DMS 273 treated with DMSO at 0.1 percent for 48 hours (cell line): ENCODE measurements around the gene GIPC1.

Experiments
- DNase-seq: peaks from one replicate; lab custom pipeline; 2025; lab: John Stamatoyannopoulos, UW

Gene GIPC1

GRCh38 chr19:14494411-14494810 lies 1.5 kb downstream of the GIPC1 start:
- no peak for DNase-seq

- DNase-seq = no peak
Measured at GRCh38 chr19:14492756-14493337, 3.1 kb downstream of the GIPC1 start.

DNA sequence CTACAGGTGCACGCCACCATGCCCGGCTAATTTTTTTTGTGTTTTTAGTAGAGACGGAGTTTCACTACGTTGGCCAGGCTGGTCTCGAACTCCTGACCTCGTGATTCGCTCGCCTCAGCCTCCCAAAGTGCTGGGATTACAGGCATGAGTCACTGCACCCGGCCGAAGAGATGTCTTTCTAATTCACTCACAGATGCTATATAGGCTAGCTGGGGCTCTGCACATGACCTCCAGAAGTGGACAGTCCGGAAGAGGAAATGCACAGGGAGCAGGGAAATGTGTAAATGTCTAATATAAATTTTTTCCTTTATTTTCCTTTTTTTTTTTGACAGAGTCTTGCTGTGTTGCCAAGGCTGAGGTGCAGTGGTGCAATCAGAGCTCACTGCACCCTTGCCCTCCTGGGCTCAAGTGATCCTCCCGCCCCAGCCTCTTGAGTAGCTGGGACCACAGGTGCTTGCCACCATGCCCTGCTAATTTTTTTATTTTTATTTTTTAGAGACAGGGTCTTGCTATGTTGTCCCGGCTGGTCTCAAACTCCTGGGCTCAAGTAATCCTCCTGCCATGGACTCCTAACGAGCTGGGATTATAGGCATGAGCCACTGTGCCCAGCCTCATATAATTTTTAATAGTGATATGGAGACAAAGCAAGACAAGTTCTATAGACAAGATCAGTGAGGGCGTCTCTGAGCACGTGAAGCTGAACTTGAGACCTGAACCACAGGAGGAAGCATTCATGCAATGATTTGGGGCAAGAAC lies 8.4 kb downstream of the GIPC1 start:
- no peak for DNase-seq

DNA sequence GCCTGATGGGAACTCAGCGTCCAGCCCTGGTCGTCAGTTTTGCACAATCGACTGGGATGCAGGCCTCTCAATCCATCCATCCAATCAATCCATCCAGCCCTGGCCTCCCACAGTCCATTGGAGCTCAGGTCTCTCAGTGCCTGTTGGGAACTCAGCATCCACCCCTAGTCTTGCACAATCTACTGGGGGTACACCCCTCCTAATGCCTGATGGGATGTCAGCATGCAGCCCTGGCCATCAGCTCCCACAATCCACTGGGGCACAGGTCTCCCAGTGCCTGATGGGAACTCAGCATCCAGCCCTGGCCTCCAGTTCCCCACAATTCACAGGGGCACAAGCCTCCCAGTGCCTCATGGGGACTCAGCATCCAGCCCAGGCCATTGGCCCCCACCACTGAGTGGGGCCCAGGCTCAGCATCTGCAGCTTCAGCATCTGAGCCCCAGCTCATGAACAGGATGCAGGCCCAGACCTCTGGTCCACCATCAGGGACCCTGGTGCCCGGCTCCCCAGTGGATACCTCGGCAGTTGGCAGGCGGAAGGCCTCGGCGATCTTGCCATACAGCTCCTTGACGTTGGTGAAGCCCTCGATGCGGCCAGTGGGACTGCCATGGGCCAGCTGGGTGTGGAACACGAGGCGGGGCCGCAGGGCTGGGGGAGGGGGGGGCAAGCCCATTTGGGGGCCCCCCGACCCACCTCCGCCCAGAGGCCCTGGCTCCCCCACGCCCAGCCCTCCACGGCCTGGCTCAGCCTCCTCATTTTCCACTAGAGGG lies 13.6 kb downstream of the GIPC1 start:
- no peak for DNase-seq

GRCh38 chr19:14480700-14481079 lies 15.2 kb downstream of the GIPC1 start:
- no peak for DNase-seq

- DNase-seq = no peak
Measured at GRCh38 chr19:14479975-14480699, 15.8 kb downstream of the GIPC1 start.

DNA sequence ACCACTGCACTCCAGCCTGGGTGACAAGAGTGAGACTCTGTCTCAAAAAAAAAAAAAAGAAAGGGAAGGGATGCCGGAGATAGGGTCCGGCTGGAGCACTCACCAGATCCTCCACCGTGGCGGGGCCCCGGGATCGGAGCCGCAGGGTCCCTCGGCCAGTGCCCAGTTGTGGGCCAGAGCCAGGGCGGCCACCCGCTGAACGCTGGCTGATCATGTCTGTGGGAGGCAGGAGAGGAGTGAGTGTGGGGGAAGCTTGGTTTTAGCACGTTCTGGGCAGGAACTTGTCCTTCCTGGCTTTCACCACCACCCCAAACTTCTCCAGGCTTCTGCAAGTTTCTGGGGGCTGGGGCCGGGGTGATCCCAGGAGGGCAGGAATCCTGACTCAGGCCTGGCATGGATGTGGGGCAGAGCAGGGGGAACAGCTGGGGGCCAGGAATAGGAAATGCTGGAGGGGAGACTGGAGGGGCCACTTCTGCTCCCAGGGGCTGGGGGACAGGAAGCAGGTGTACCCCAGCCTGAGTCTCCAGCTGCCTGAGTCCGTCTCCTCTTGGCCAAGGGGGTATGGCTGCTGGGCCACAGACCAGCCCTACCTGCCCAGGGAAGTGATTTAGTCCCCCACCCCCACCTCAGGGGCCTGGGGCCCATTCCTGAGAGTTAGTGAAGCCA lies 16.5 kb downstream of the GIPC1 start:
- no peak for DNase-seq

- DNase-seq = no peak
Measured at GRCh38 chr19:14478113-14478545, 17.8 kb downstream of the GIPC1 start.

GRCh38 chr19:14477418-14478112 lies 18.4 kb downstream of the GIPC1 start:
- DNase-seq = no peak

DNA sequence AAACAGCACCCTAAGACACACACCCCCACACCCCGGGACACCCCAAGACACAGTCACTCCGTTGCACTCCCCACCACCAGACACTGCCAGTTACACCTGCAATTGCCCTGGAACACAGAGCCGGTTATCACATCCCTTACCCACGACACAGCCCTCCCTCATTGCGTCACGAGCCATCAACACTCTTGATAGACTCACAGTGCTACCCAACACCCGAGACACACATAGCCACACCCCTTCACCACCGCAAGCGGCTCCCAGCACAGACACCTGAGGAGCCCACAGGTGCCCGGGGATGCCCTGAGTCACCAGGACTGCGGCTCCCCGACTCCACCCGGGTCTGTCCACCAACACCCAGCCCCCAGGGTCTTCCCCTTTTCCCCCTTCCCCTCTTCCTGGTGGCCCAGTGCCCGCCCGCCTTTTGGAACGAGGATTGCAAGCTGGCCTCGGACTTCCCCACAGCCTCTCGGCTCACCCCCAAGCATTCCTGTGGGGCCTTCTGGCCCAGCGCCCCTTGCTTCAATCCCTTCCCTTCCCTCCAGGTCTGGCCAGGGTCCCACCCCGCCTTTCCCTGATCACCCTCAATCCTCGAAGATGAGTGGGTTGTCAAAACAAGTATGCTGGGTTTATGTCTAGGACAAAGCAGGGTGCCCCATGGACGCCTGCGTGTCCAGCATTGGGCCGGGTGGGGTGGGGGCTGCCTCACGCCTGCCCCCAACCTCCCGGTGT lies 19.1 kb downstream of the GIPC1 start:
- no peak for DNase-seq

DNA sequence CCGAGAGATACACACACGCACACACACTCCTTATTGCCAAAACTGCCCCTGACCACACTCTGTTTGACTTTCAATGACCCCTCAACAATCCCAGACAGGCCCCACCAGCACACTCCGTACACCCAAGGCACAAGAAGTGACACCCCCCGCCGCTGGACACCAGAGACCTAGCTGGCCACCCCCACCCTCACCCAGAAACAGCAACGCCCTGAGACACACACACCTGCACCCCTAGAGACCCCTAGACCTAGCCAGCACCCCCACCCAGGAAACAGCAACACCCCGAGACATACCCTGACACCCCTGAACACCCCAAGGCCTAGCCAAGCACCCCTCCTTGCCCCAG lies 19.6 kb downstream of the GIPC1 start:
- DNase-seq = no peak

DNA sequence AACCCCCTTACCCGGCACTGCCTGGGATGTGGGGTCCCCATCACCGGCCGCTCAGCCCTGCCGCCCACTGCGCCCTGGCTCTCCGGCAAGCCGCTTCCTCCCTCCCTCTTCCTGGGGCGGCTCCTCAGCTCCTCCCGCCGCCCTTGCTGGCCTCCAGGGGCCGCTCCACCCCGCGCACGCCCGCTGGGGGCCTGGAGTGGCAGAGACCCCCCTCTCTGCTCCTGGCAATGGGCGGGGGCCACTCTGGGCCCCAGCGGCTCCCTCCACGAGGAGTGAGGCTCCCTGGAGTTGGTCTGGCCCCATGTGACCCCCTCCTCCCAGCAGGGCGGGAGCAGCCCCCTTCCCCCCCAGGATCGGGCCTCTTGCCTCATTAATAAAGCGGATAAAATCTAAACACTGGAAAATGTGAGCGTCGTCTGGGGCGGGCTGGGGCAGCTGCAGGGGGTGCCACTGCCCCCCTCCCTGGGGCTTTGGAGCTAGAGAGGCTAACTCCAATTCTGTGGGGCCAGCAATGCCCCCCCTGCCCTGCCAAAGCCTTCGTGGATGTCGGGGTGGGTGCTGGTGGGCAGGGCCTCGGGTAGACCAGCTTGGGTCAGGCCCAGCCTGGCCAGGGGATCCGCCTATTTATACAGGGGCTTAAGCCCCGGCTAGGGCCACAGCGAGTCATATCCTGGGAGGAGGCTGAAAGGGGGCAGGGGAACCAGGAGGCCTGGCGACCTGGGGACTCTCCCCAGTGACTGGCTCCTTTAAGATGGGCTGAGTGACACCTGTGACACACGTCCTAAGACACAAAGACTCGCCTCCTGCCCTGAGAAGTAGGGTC lies 20.5 kb downstream of the GIPC1 start, which contains the start of gene PTGER1:
TSS of gene PTGER1 (minus strand) at position 104 of the 823 bp plus-strand sequence. CDS start 1,034 bp downstream, outside the sequence.
- DNase-seq = no peak

DNA sequence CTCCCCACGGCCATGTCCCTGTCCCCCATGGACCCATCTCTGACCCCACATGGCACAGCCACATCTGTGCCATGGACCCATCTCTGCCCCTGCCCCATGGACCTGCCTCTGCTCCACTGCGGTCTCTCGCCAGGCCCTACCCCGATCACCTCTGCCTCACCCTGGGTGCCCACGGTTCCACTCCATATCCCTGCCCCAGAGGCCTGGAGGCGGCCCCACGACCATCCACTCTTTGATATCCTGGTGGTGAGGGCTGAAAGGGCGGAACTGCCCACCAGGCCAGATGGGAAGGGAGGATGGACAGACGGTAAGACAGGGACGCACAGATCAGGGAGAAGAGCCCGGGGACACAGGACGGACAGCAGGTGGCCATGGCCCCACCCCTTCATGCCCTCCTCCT lies 21.1 kb downstream of the GIPC1 start:
- DNase-seq = no peak

- DNase-seq = no peak
Measured at GRCh38 chr19:14473978-14474578, 21.8 kb downstream of the GIPC1 start.

GRCh38 chr19:14473073-14473977 lies 22.6 kb downstream of the GIPC1 start:
- DNase-seq = no peak

DNA sequence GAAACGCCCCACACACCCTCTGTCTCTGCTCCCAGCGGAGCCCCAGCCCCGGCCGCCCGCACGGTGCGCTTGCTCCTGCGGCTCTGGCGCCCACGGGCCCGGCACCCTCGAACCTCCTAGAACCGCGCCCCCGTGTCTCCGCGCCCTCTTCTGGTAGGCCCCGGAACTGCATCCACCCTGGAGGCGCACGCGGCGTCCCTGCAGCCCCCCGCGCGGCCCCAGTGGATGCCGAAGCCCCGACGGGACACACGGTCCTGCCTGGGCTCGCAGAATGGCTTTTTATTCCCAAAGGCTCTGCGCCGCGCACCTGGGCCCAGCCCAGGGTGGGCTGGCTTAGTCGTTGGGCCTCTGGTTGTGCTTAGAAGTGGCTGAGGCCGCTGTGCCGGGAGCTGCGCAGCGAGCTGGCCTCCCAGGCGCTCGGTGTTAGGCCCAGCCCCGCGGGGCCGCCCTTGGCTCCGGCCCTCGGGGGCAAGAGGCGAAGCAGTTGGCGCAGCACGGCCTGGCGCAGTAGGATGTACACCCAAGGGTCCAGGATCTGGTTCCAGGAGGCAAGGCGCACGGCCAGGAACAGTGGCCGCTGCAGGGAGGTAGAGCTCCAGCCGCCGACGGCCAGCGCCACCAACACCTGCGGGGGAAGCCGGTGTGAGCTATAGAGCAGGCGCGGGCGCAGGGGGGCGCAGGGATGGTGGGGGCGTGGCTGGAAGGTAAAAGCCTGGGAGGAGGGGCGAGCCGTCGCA lies 23.6 kb downstream of the GIPC1 start:
- DNase-seq = no peak

GRCh38 chr19:14471436-14472187 lies 24.3 kb downstream of the GIPC1 start:
- DNase-seq = no peak
